NOMO-1 treated with dmso at 0.1 percent for 144 hours (cell line): Measurements from ENCODE around the gene ALG8.
A peak's percentile ranks its signal among the peaks of the same experiment; 100 is the strongest.

Source experiments
- DNase-seq: peaks from one replicate; lab custom pipeline; 2025; ENCODE audit not compliant: unreplicated experiment; lab: John Stamatoyannopoulos, UW

ALG8 gene

GRCh38 chr11:78160557-78160956 lies 21.1 kb upstream of the ALG8 start:
- no peak for DNase-seq

- no peak for DNase-seq
Measured at GRCh38 chr11:78158987-78159652, 19.7 kb upstream of the ALG8 start.

- no peak for DNase-seq
Measured at GRCh38 chr11:78156127-78156844, 16.9 kb upstream of the ALG8 start.

- no peak for DNase-seq
Measured at GRCh38 chr11:78151804-78152203, 12.4 kb upstream of the ALG8 start.

- DNase-seq = no peak
Measured at GRCh38 chr11:78150754-78151153, 11.3 kb upstream of the ALG8 start.

- no peak for DNase-seq
Measured at GRCh38 chr11:78150346-78150745, 10.9 kb upstream of the ALG8 start.

GRCh38 chr11:78149646-78150045 lies 10.2 kb upstream of the ALG8 start:
- no peak for DNase-seq

- no peak for DNase-seq
Measured at GRCh38 chr11:78147807-78148206, 8.4 kb upstream of the ALG8 start.

GRCh38 chr11:78145511-78146025 lies 6.1 kb upstream of the ALG8 start:
- no peak for DNase-seq

GRCh38 chr11:78140392-78141077 lies 1.1 kb upstream of the ALG8 start:
- no peak for DNase-seq

- peak; percentile 51 for DNase-seq
Measured at GRCh38 chr11:78138694-78139421, 568 bp downstream of the ALG8 start.

- no peak for DNase-seq
Measured at GRCh38 chr11:78138291-78138690, 1.1 kb downstream of the ALG8 start.

- DNase-seq = no peak
Measured at GRCh38 chr11:78132475-78132874, 7.0 kb downstream of the ALG8 start.

- DNase-seq = no peak
Measured at GRCh38 chr11:78131956-78132355, 7.5 kb downstream of the ALG8 start.

- DNase-seq = no peak
Measured at GRCh38 chr11:78127403-78127802, 12.0 kb downstream of the ALG8 start.

- DNase-seq = peak; percentile 36
Measured at GRCh38 chr11:78112582-78113275, 26.7 kb downstream of the ALG8 start.

- DNase-seq = no peak
Measured at GRCh38 chr11:78111298-78111697, 28.1 kb downstream of the ALG8 start.

- no peak for DNase-seq
Measured at GRCh38 chr11:78110830-78111229, 28.6 kb downstream of the ALG8 start.

- no peak for DNase-seq
Measured at GRCh38 chr11:78110351-78110750, 29.1 kb downstream of the ALG8 start.

- no peak for DNase-seq
Measured at GRCh38 chr11:78109081-78110015, 30.1 kb downstream of the ALG8 start.
